Mesenchymal stem cell (in vitro differentiated cells and primary cell): ENCODE data around the gene PSMC3.
A peak's percentile ranks its signal among the peaks of the same experiment; 100 is the strongest.

Experiments
- DNase-seq: peaks from one replicate; pipeline ENCODE4 v3.0.0-alpha.2; 2013
- H2AFZ ChIP-seq: one replicate; pipeline ENCODE4 v1.6.1; 2013; ENCODE audit warnings: low read depth, mild to moderate bottlenecking, control low read depth, inconsistent platforms, low read length, moderate library complexity
- H2AK5ac ChIP-seq: 2 replicates; pipeline ENCODE4 v1.6.1; 2013; ENCODE audit warnings: low read length, moderate library complexity, mild to moderate bottlenecking, inconsistent platforms; ENCODE audit not compliant: severe bottlenecking
- H2BK120ac ChIP-seq: one replicate; pipeline ENCODE4 v1.6.1; 2013; ENCODE audit warnings: low read depth, mild to moderate bottlenecking, inconsistent platforms, low read length, moderate library complexity
- H2BK12ac ChIP-seq, 2 experiments: one replicate each; pipeline ENCODE4 v1.6.1; 2013; ENCODE audit warnings: inconsistent platforms in 2 of 2, low read length in 2 of 2, mild to moderate bottlenecking in 2 of 2, moderate library complexity in 2 of 2, control low read depth in 1 of 2
- H2BK15ac ChIP-seq: one replicate; pipeline ENCODE4 v1.6.1; 2013; ENCODE audit warnings: mild to moderate bottlenecking, low read depth, inconsistent platforms; ENCODE audit not compliant: poor library complexity, severe bottlenecking
- H2BK5ac ChIP-seq: 2 replicates; pipeline ENCODE4 v1.6.1; 2013; ENCODE audit warnings: low read depth, mild to moderate bottlenecking, low read length, control low read depth, inconsistent platforms; ENCODE audit not compliant: poor library complexity, severe bottlenecking
- H3K14ac ChIP-seq, 2 experiments: one replicate each; pipeline ENCODE4 v1.6.1; 2013; ENCODE audit warnings: inconsistent platforms in 2 of 2, low read length in 2 of 2, control low read depth in 1 of 2, mild to moderate bottlenecking in 1 of 2, moderate library complexity in 1 of 2
- H3K18ac ChIP-seq, 2 experiments: one replicate each; pipeline ENCODE4 v1.6.1; 2013; ENCODE audit warnings: inconsistent platforms in 2 of 2, low read length in 2 of 2, control low read depth in 1 of 2, low read depth in 1 of 2, mild to moderate bottlenecking in 1 of 2
- H3K23ac ChIP-seq, 2 experiments: one replicate each; pipeline ENCODE4 v1.6.1; 2013; ENCODE audit warnings: inconsistent platforms in 2 of 2, low read length in 2 of 2, mild to moderate bottlenecking in 2 of 2, moderate library complexity in 2 of 2, control low read depth in 1 of 2
- H3K27ac ChIP-seq: 2 replicates; pipeline ENCODE4 v1.5.1; 2013; ENCODE audit warnings: mild to moderate bottlenecking, moderate library complexity, low read length, control low read depth, inconsistent platforms; ENCODE audit not compliant: poor library complexity, severe bottlenecking
- H3K27me3 ChIP-seq, 2 experiments: 2 replicates each; pipeline versions ENCODE4 v1.6.1 to v1.7.0; 2013; ENCODE audit warnings: low read length in 2 of 2, mild to moderate bottlenecking in 2 of 2, moderate library complexity in 2 of 2, control low read depth in 1 of 2, inconsistent platforms in 1 of 2; ENCODE audit not compliant: control insufficient read depth in 1 of 2, insufficient read depth in 1 of 2
- H3K36me3 ChIP-seq, 2 experiments: 2 replicates each; pipeline versions ENCODE4 v1.6.1 to v1.7.0; 2013; ENCODE audit warnings: low read length in 2 of 2, control low read depth in 1 of 2, inconsistent platforms in 1 of 2, low read depth in 1 of 2, mild to moderate bottlenecking in 1 of 2; ENCODE audit not compliant: insufficient read depth in 2 of 2, control insufficient read depth in 1 of 2
- H3K4ac ChIP-seq, 2 experiments: one replicate each; pipeline ENCODE4 v1.6.1; 2013; ENCODE audit warnings: inconsistent platforms in 2 of 2, low read length in 2 of 2, mild to moderate bottlenecking in 2 of 2, moderate library complexity in 2 of 2, control low read depth in 1 of 2, low read depth in 1 of 2
- H3K4me1 ChIP-seq: 2 replicates; pipeline ENCODE4 v1.6.1; 2013; ENCODE audit warnings: low read depth, low read length, control low read depth; ENCODE audit not compliant: control insufficient read depth, insufficient read depth
- H3K4me2 ChIP-seq: 2 replicates; pipeline ENCODE4 v1.6.1; 2013; ENCODE audit warnings: low read length, mild to moderate bottlenecking, inconsistent platforms; ENCODE audit not compliant: poor library complexity, severe bottlenecking
- H3K4me3 ChIP-seq, 2 experiments: 2 replicates each; pipeline versions ENCODE4 v1.5.1 to v1.7.0; 2013; ENCODE audit warnings: low read length in 2 of 2, mild to moderate bottlenecking in 2 of 2, control low read depth in 1 of 2, low read depth in 1 of 2; ENCODE audit not compliant: insufficient read depth in 1 of 2
- H3K79me1 ChIP-seq: replicated peaks from 2 replicates; pipeline ENCODE4 v1.6.1; 2013; ENCODE audit warnings: mild to moderate bottlenecking, control low read depth, low read length, inconsistent platforms; ENCODE audit not compliant: poor library complexity, severe bottlenecking
- H3K9ac ChIP-seq: 2 replicates; pipeline ENCODE4 v1.7.0; 2013; ENCODE audit warnings: mild to moderate bottlenecking, low read length, moderate library complexity
- H3K9me3 ChIP-seq: 2 replicates; pipeline ENCODE4 v1.7.0; 2013; ENCODE audit warnings: mild to moderate bottlenecking, low read length; ENCODE audit not compliant: control insufficient read depth
- H4K8ac ChIP-seq: one replicate; pipeline ENCODE4 v1.6.1; 2013; ENCODE audit warnings: inconsistent platforms, mild to moderate bottlenecking, low read length, moderate library complexity
- H4K91ac ChIP-seq: one replicate; pipeline ENCODE4 v1.6.1; 2013; ENCODE audit warnings: mild to moderate bottlenecking, low read length, inconsistent platforms
- WGBS: methylation state at CpG from one replicate; pipeline ENCODE4 v1.1.7; 2013; ENCODE audit warnings: mixed read lengths; 5-methylcytosine and 5-hydroxymethylcytosine counted together

PSMC3 gene

DNA sequence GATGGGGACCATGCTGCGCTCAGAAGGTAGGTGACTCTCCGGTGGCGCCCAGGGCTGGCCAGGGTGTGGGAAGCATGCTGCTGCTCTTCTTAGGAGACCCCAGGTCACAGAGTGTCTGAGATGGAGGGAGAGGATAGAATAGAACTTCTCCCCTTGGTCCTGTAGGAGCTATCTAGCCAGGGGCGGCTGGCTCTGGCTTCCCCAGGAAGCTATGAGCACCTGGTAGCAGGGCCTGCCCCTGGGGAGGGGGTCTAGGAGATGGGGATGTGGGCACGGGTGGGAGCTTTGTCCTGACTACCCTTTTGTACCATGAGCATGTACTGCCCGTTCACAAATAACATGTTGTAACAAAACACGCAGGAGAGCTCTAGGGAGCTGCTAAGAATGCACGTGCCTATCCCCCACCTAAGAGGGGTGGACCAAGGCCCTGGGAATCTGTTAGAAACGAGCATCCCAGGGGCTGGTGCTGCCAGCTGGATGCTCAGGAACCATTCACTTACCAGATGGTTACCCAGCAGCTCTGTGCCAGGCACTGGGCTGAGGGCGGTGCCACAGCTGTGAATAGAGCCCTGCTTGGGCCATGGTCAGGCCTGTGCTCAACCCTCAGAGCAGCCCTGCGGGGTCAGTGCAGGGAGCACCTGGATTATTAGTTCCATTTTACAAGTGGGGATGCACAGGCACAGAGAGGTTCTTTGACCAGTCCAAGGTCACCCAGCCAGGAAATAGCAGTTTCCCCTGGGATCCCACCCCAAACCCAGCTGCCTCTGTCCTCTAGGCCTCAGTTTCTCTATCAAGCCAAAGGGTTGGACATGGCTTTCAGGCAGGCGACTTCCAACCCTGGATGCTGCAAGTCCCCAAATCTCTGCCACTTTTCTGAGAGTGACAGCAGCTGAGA is 15.6 kb downstream of the PSMC3 start:
- H3K4me1 ChIP-seq, result peaks cover 49% of the 10 kb centered on the region
- H3K23ac ChIP-seq, result peak overlapping the region in 1 of 2 experiments; percentile 35
- peaks cover 9% of the 10 kb centered on the region for H3K79me1 ChIP-seq
- H3K9me3 ChIP-seq, result no peaks in the 10 kb centered on the region
- H2BK12ac ChIP-seq, result no peak overlapping the region
- no peak overlapping the region for H2BK5ac ChIP-seq
- peak overlapping the region; percentile 100 for H3K9ac ChIP-seq
- H3K4ac ChIP-seq, result no peak overlapping the region
- H3K4me3 ChIP-seq, result peak overlapping the region in 1 of 2 experiments; percentile 98
- H3K4me2 ChIP-seq, result peak overlapping the region; percentile 87
- peak overlapping the region; percentile 43 for H2AK5ac ChIP-seq
- H3K18ac ChIP-seq, result no peak overlapping the region
- peak overlapping the region; percentile 38 for H2BK15ac ChIP-seq
- no peaks in the 10 kb centered on the region for H3K27me3 ChIP-seq
- H3K27ac ChIP-seq, result no peak overlapping the region
- H4K8ac ChIP-seq, result no peak overlapping the region
- DNase-seq, result no peak
- no peak overlapping the region for H2AFZ ChIP-seq
- no peak overlapping the region for H4K91ac ChIP-seq
- WGBS, result 89% methylated on average over 12 of the region's 12 CpGs
- peaks cover 48 to 51% of the 10 kb centered on the region in 2 experiments for H3K36me3 ChIP-seq
- H3K14ac ChIP-seq, result peak overlapping the region in 1 of 2 experiments; percentile 18
- H2BK120ac ChIP-seq, result no peak overlapping the region

DNA sequence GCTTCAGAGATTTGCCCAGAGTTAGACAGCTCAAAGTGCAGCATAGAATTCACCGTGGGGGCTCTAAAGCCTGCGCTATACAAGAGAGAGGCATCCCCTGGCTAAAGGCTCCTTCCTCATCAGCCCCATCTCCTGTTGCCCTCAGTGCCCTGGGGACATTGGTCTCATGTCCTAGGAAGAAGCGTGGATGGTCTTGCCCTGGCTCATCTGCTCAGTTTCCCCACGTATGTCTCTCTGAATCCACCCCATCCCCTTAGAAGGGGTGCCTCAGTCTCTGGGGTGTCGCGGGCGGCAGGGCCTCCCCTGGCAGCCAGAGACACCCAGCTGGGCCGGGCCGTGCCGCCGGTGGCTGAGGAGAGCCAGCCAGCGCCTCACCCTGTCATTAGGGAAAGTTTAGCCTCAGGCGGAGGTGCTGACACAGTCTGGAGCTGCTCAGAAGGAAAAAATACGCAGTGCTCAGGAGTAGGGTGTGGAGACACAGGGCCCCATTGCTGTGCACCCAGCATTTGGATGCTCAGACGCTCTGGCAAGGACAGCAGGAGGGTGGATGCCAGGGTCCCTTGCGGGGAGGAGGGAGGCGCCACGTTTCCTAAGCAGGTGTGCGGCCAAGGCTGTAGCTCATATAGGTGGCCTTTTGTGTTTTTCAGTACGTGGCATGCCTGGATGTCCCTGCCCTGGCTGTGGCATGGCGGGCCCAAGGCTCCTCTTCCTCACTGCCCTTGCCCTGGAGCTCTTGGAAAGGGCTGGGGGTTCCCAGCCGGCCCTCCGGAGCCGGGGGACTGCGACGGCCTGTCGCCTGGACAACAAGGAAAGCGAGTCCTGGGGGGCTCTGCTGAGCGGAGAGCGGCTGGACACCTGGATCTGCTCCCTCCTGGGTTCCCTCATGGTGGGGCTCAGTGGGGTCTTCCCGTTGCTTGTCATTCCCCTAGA is 16.5 kb downstream of the PSMC3 start:
- Histone ChIP-seq H3K79me1 (peaks cover 9% of the 10 kb centered on the region), H3K27ac (peak overlapping the region; percentile 98), H3K4ac (peak overlapping the region; percentile 61 to 97), H3K9ac (peak overlapping the region; percentile 100), H3K4me3 (peak overlapping the region; percentile 80 to 98), H3K27me3 (no peaks in the 10 kb centered on the region), H3K4me2 (peak overlapping the region; percentile 87), H3K23ac (peak overlapping the region in 1 of 2 experiments; percentile 77), H2BK15ac (peak overlapping the region; percentile 50), H3K9me3 (no peaks in the 10 kb centered on the region), H4K8ac (peak overlapping the region; percentile 53), H3K18ac (peak overlapping the region; percentile 82 to 91), H3K36me3 (peaks cover 39 to 41% of the 10 kb centered on the region in 2 experiments), H2AK5ac (peak overlapping the region; percentile 63), H3K4me1 (peaks cover 45% of the 10 kb centered on the region), H2BK12ac (peak overlapping the region in 1 of 2 experiments; percentile 70), H4K91ac (peak overlapping the region; percentile 81), H2BK5ac (peak overlapping the region; percentile 21), H2AFZ (no peak overlapping the region), H3K14ac (peak overlapping the region in 1 of 2 experiments; percentile 95), H2BK120ac (peak overlapping the region; percentile 66)
- DNase-seq, result peak; percentile 30
- WGBS, result 89% methylated on average over 31 of the region's 31 CpGs

DNA sequence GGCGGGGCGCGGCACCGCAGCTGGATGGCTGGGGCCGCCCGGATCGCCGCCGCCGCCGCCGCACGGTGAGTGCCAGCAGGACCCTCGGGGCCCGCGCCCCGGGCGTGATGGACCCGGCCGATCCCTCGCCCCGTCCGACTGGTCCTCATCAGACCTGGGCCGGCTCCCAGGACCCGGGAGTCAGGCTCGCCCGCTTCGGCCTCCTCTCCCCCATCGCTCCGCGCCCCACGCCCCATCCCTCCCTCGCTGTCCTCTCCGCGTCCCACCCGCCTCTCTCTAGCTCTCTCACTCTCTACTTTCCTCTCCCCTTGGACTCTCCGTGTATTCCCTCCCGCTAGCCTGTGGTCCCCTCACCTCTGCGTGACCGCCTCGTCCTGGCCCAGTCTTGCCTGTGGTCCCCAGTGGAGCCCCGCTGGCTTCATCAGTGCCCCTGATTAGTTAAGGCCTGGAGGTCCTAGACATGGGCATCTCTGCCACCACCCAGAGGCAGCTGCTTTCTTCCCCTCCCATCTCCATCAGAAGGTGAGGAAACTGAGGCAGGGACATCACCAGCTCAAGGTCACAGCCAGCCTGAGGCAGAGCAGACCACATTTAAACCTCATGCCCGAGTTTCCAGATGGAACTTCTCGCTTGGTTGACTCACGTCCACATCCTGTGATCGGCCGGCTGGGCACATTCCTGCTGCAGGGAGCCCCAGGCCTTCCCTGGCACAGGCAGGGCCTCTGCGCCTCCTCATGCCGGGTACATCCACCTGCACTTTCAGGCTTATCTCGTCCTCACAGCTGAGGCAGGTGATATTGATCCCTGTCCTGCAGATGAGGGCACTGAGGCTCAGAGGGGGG is 17.4 kb downstream of the PSMC3 start:
- DNase-seq, result peak; percentile 87
- Histone ChIP-seq H2AK5ac (peak overlapping the region; percentile 37), H3K27me3 (no peaks in the 10 kb centered on the region), H3K9me3 (no peaks in the 10 kb centered on the region), H2BK15ac (peak overlapping the region; percentile 97), H3K4me3 (peak overlapping the region; percentile 80 to 98), H3K27ac (peak overlapping the region; percentile 98), H3K14ac (peak overlapping the region in 1 of 2 experiments; percentile 95), H4K91ac (peak overlapping the region; percentile 93), H2BK120ac (peak overlapping the region; percentile 73), H2BK5ac (peak overlapping the region; percentile 93), H3K4ac (peak overlapping the region; percentile 97 to 99), H3K79me1 (peaks cover 9% of the 10 kb centered on the region), H2BK12ac (peak overlapping the region in 1 of 2 experiments; percentile 84), H3K23ac (peak overlapping the region in 1 of 2 experiments; percentile 25), H3K9ac (peak overlapping the region; percentile 100), H3K4me1 (peaks cover 41% of the 10 kb centered on the region), H3K36me3 (peaks cover 30 to 33% of the 10 kb centered on the region in 2 experiments), H3K4me2 (peak overlapping the region; percentile 87), H4K8ac (peak overlapping the region; percentile 92), H3K18ac (peak overlapping the region; percentile 82 to 91), H2AFZ (no peak overlapping the region)
- 1% methylated on average over 48 of the region's 50 CpGs for WGBS
